IMR-90 (cell line): ENCODE results near the gene CECR2. TPM values are rescaled to one million over a fixed set of nuclear protein-coding genes. Genes with fewer than 3 reads are reported as not detected.

Experiments used
- ATAC-seq: fragments of 200-7000 bp; cut with Tn5 transposase; 2 replicates; pipeline ENCODE4 v1.9.1; 2020; ENCODE audit warnings: low read depth, mild to moderate bottlenecking, moderate library complexity
- BruUV-seq: library from RNA; stranded (reverse); fragments of 400-500 nt; replicated peaks from 2 replicates; lab custom pipeline; 2021; lab: Mats Ljungman, UMichigan
- CTCF ChIA-PET: fragments of 300-600 bp; formaldehyde crosslinking; extraction: SDS; loops from one replicate; lab custom pipeline; 2021; ENCODE audit warnings: antibody characterized with exemption; lab: Yijun Ruan, JAX
- POLR2A ChIA-PET: fragments of 300-600 bp; sonication (Branson Sonifier 250); formaldehyde crosslinking; loops from one replicate; lab custom pipeline; 2022; ENCODE audit warnings: antibody characterized with exemption; ENCODE audit not compliant: unreplicated experiment; lab: Charles Lee
- DNase-seq: peaks from one replicate; pipeline ENCODE4 v3.0.0; 2013
- H2AFZ ChIP-seq: replicated peaks from 2 replicates; pipeline ENCODE3; 2013; ENCODE audit warnings: low read length, mild to moderate bottlenecking; ENCODE audit not compliant: poor library complexity
- H2AK5ac ChIP-seq: 2 replicates; pipeline ENCODE4 v1.6.1; 2013; ENCODE audit warnings: low read depth, low read length, inconsistent platforms
- H2AK9ac ChIP-seq: replicated peaks from 2 replicates; pipeline ENCODE3; 2013; ENCODE audit warnings: mild to moderate bottlenecking, low read depth, low read length, moderate library complexity; ENCODE audit not compliant: poor library complexity
- H2BK120ac ChIP-seq: 2 replicates; pipeline ENCODE4 v1.6.1; 2013; ENCODE audit warnings: low read depth, low read length, inconsistent platforms
- H2BK15ac ChIP-seq: 3 replicates; pipeline ENCODE4 v1.6.1; 2013; ENCODE audit warnings: low read depth, low read length, inconsistent platforms
- H2BK20ac ChIP-seq: 2 replicates; pipeline ENCODE4 v1.6.1; 2013; ENCODE audit warnings: low read depth, mild to moderate bottlenecking, inconsistent platforms, low read length, moderate library complexity
- H2BK5ac ChIP-seq: 2 replicates; pipeline ENCODE4 v1.6.1; 2013; ENCODE audit warnings: mild to moderate bottlenecking, low read depth, low read length, inconsistent platforms; ENCODE audit not compliant: poor library complexity, severe bottlenecking
- H3K14ac ChIP-seq: replicated peaks from 2 replicates; pipeline ENCODE4 v1.6.1; 2013; ENCODE audit warnings: low read depth, low read length, inconsistent platforms
- H3K18ac ChIP-seq: 2 replicates; pipeline ENCODE4 v1.6.1; 2013; ENCODE audit warnings: low read depth, low read length, control low read depth
- H3K23ac ChIP-seq: 2 replicates; pipeline ENCODE4 v1.6.1; 2013; ENCODE audit warnings: low read depth, low read length, inconsistent platforms
- H3K27ac ChIP-seq: 2 replicates; pipeline ENCODE4 v1.5.1; 2013; ENCODE audit warnings: mild to moderate bottlenecking, control low read depth, low read length; ENCODE audit not compliant: insufficient read depth
- H3K27me3 ChIP-seq: 2 replicates; pipeline ENCODE4 v1.6.1; 2013; ENCODE audit warnings: low read length; ENCODE audit not compliant: control insufficient read depth, insufficient read depth
- H3K36me3 ChIP-seq: 2 replicates; pipeline ENCODE4 v1.6.1; 2013; ENCODE audit warnings: low read length, mixed read lengths; ENCODE audit not compliant: control insufficient read depth, insufficient read depth
- H3K4ac ChIP-seq: 2 replicates; pipeline ENCODE4 v1.6.1; 2013; ENCODE audit warnings: low read depth, low read length, inconsistent platforms
- H3K4me1 ChIP-seq: 2 replicates; pipeline ENCODE4 v1.6.1; 2013; ENCODE audit warnings: low read length, mixed read lengths; ENCODE audit not compliant: control insufficient read depth, insufficient read depth
- H3K4me2 ChIP-seq: 2 replicates; pipeline ENCODE4 v1.6.1; 2013; ENCODE audit warnings: low read depth, mild to moderate bottlenecking, control low read depth, low read length, moderate library complexity
- H3K4me3 ChIP-seq: 2 replicates; pipeline ENCODE4 v1.5.1; 2013; ENCODE audit warnings: low read depth, mild to moderate bottlenecking, control low read depth, low read length, moderate library complexity; ENCODE audit not compliant: insufficient read depth
- H3K56ac ChIP-seq: 2 replicates; pipeline ENCODE4 v1.6.1; 2013; ENCODE audit warnings: low read length, inconsistent platforms; ENCODE audit not compliant: insufficient read depth; ENCODE audit errors: extremely low read depth
- H3K79me1 ChIP-seq, 2 experiments: 2 replicates each; pipeline ENCODE4 v1.6.1; 2013; ENCODE audit warnings: low read length in 2 of 2, inconsistent platforms in 1 of 2, low read depth in 1 of 2
- H3K9ac ChIP-seq: 2 replicates; pipeline ENCODE4 v1.6.1; 2013; ENCODE audit warnings: low read depth, low read length, control low read depth
- H3K9me1 ChIP-seq: 2 replicates; pipeline ENCODE4 v1.6.1; 2013; ENCODE audit warnings: low read length, inconsistent platforms; ENCODE audit not compliant: insufficient read depth
- H3K9me3 ChIP-seq: 2 replicates; pipeline ENCODE4 v1.6.1; 2013; ENCODE audit warnings: low read length; ENCODE audit not compliant: control insufficient read depth, insufficient read depth
- H4K20me1 ChIP-seq: 2 replicates; pipeline ENCODE4 v1.6.1; 2013; ENCODE audit warnings: low read length, inconsistent platforms; ENCODE audit not compliant: insufficient read depth
- H4K5ac ChIP-seq: 2 replicates; pipeline ENCODE4 v1.6.1; 2013; ENCODE audit warnings: mild to moderate bottlenecking, low read depth, low read length, control low read depth
- H4K8ac ChIP-seq, 2 experiments: 2 replicates each; pipeline ENCODE4 v1.6.1; 2013; ENCODE audit warnings: low read depth in 2 of 2, low read length in 2 of 2, control low read depth in 1 of 2, inconsistent platforms in 1 of 2
- H4K91ac ChIP-seq: 2 replicates; pipeline ENCODE4 v1.6.1; 2013; ENCODE audit warnings: low read depth, low read length, inconsistent platforms; ENCODE audit not compliant: insufficient read depth
- BHLHE40 ChIP-seq: fragments of 150-350 bp; IDR thresholded peaks from 2 replicates; pipeline ENCODE4 v1.6.1; 2016; ENCODE audit warnings: mild to moderate bottlenecking, low read depth, low read length
- CEBPB ChIP-seq: IDR thresholded peaks from 2 replicates; pipeline ENCODE4 v1.6.1; 2012; ENCODE audit warnings: low read depth, low read length, improper control_type of control experiment
- CHD1 ChIP-seq: IDR thresholded peaks from 2 replicates; pipeline ENCODE4 v1.6.1; 2012; ENCODE audit warnings: low read depth, low read length, improper control_type of control experiment
- CTCF ChIP-seq: conservative IDR thresholded peaks from 2 replicates; pipeline ENCODE4 v1.5.1; 2012; ENCODE audit warnings: mild to moderate bottlenecking, low read depth, low read length, improper control_type of control experiment
- ELK1 ChIP-seq: fragments of 150-350 bp; IDR thresholded peaks from 2 replicates; pipeline ENCODE4 v1.6.1; 2016; ENCODE audit warnings: low read depth, mild to moderate bottlenecking, low read length, moderate library complexity, borderline replicate concordance
- FOS ChIP-seq: fragments of 150-350 bp; IDR thresholded peaks from 2 replicates; pipeline ENCODE4 v1.6.1; 2016; ENCODE audit warnings: low read depth, low read length
- MAFK ChIP-seq: IDR thresholded peaks from 2 replicates; pipeline ENCODE4 v1.6.1; 2012; ENCODE audit warnings: low read depth, low read length, improper control_type of control experiment
- MAZ ChIP-seq: IDR thresholded peaks from 2 replicates; pipeline ENCODE4 v1.6.1; 2012; ENCODE audit warnings: low read depth, mild to moderate bottlenecking, low read length, improper control_type of control experiment, moderate library complexity, borderline replicate concordance
- MXI1 ChIP-seq: IDR thresholded peaks from 2 replicates; pipeline ENCODE4 v1.6.1; 2012; ENCODE audit warnings: low read depth, mild to moderate bottlenecking, low read length, moderate library complexity, borderline replicate concordance
- NFE2L2 ChIP-seq: fragments of 150-350 bp; IDR thresholded peaks from 2 replicates; pipeline ENCODE4 v1.6.1; 2016; ENCODE audit warnings: low read depth, mild to moderate bottlenecking, low read length
- POLR2A ChIP-seq: IDR thresholded peaks from 2 replicates; pipeline ENCODE4 v1.6.1; 2012; ENCODE audit warnings: mild to moderate bottlenecking, low read depth, low read length
- RAD21 ChIP-seq: IDR thresholded peaks from 2 replicates; pipeline ENCODE4 v1.6.1; 2012; ENCODE audit warnings: low read length, improper control_type of control experiment
- RCOR1 ChIP-seq: IDR thresholded peaks from 2 replicates; pipeline ENCODE4 v1.6.1; 2012; ENCODE audit warnings: mild to moderate bottlenecking, low read length, improper control_type of control experiment; ENCODE audit not compliant: insufficient replicate concordance
- RFX5 ChIP-seq: IDR thresholded peaks from 2 replicates; pipeline ENCODE4 v1.8.0; 2012; ENCODE audit warnings: low read depth, mild to moderate bottlenecking, low read length, moderate library complexity
- SMC3 ChIP-seq: fragments of 150-350 bp; IDR thresholded peaks from 2 replicates; pipeline ENCODE4 v1.6.1; 2016; ENCODE audit warnings: low read depth, mild to moderate bottlenecking, antibody characterized with exemption, low read length, moderate library complexity
- USF2 ChIP-seq: fragments of 150-350 bp; IDR thresholded peaks from 2 replicates; pipeline ENCODE4 v1.6.1; 2017; ENCODE audit warnings: mild to moderate bottlenecking, antibody characterized with exemption, low read length, low read depth
- WGBS, 2 experiments: methylation state at CpG; one replicate each; pipeline versions ENCODE4 v1.1.5 to v1.1.7; 2013; ENCODE audit warnings: missing lambda C conversion rate in 2 of 2; ENCODE audit not compliant: insufficient read length in 1 of 2; ENCODE audit errors: extremely low coverage in 2 of 2; 5-methylcytosine and 5-hydroxymethylcytosine counted together
- dilution Hi-C: fragments of 300-500 bp; cut with HindIII; formaldehyde crosslinking; loops from one replicate; pipeline ENCODE4 v1.14.3; 2018; ENCODE audit warnings: low sequenced_read_pairs; ENCODE audit not compliant: unreplicated experiment
- in situ Hi-C: fragments of 300-500 bp; cut with MboI; formaldehyde crosslinking; loops from 3 replicates; pipeline ENCODE4 v1.14.3; 2019; ENCODE audit warnings: low sequenced_read_pairs, inconsistent platforms, mixed read lengths
- intact Hi-C: fragments of 100-400 bp; cut with micrococcal nuclease; formaldehyde crosslinking; loops from 2 replicates; pipeline ENCODE4 v1.10.0; 2022
- polyA plus RNA-seq, 3 experiments: library from polyadenylated mRNA; depleted of rRNA; stranded (reverse); fragments of >200 nt; gene quantifications; 2 replicates each; pipeline ENCODE4 v1.2.3, GENCODE V29; 2012; ENCODE audit warnings: low replicate concordance in 1 of 3
- total RNA-seq: library from RNA; depleted of rRNA; stranded (reverse); fragments of >200 nt; gene quantifications from 2 replicates; pipeline ENCODE4 v1.2.3, GENCODE V29; 2012

Gene CECR2
- total and polyA plus RNA-seq, 2 of the 4 experiments (the other 2 are of a cell fraction) = under 0.01 TPM; not detected in 1

- no peak overlapping the region for H3K56ac ChIP-seq
- no peak overlapping the region for H3K18ac ChIP-seq
- POLR2A ChIA-PET = interaction anchor here (0.6 kb wide), 1 partner anchor 14 kb away, joined by 3 read pairs; no protein-coding TSS in a partner anchor
- H4K20me1 ChIP-seq = no peaks in the 10 kb centered on the region
- TF ChIP-seq SMC3 (no peak), MXI1 (no peak), RFX5 (no peak), FOS (no peak), BHLHE40 (no peak), RAD21 (no peak), CHD1 (no peak), MAZ (no peak), RCOR1 (no peak), NFE2L2 (no peak), MAFK (no peak), CEBPB (no peak), POLR2A (no peak), ELK1 (no peak), CTCF (no peak), USF2 (no peak)
- no peaks in the 10 kb centered on the region for H3K79me1 ChIP-seq
- DNase-seq (no peak), ATAC-seq (no peak)
- no peak overlapping the region for H2BK15ac ChIP-seq
- no peaks in the 10 kb centered on the region for H3K4me1 ChIP-seq
- H2AFZ ChIP-seq = no peak overlapping the region
- H3K9ac ChIP-seq = no peak overlapping the region
- in situ Hi-C loops = no loop called here
- intact Hi-C loops = loop anchor here (10.0 kb wide), 1 partner anchor 61 kb away; no protein-coding TSS in a partner anchor
- H3K14ac ChIP-seq = no peak overlapping the region
- no peak overlapping the region for H3K23ac ChIP-seq
- WGBS, 2 experiments = no CpG with 5 or more reads among the region's 3 CpGs
- H4K8ac ChIP-seq = no peak overlapping the region
- H4K91ac ChIP-seq = no peak overlapping the region
- H2AK9ac ChIP-seq = no peak overlapping the region
- H4K5ac ChIP-seq = no peak overlapping the region
- no peaks in the 10 kb centered on the region for H3K9me3 ChIP-seq
- CTCF ChIA-PET = interaction anchor here (1.3 kb wide), 1 partner anchor 7 kb away, joined by 3 read pairs; no protein-coding TSS in a partner anchor
- no peak overlapping the region for H3K27ac ChIP-seq
- dilution Hi-C loops = no loop called here
- H3K4ac ChIP-seq = no peak overlapping the region
- no peak overlapping the region for H2BK5ac ChIP-seq
- H3K4me2 ChIP-seq = no peak overlapping the region
- no peak overlapping the region for H2BK20ac ChIP-seq
- no peak overlapping the region for H2AK5ac ChIP-seq
- H2BK120ac ChIP-seq = no peak overlapping the region
- H3K9me1 ChIP-seq = no peaks in the 10 kb centered on the region
- peaks cover 7% of the 10 kb centered on the region for H3K27me3 ChIP-seq
- no peak overlapping the region for H3K4me3 ChIP-seq
- H3K36me3 ChIP-seq = no peaks in the 10 kb centered on the region
- no TSS peak for BruUV-seq
These were observed 66.1 kb downstream of the CECR2 start for GRCh38 chr22:17435375-17435774.
